Anterior cingulate cortex (tissue), 58 donors: ENCODE results near the gene RAC2.

Source experiments
- DNase-seq, 58 donors: peaks; one replicate each; lab custom pipeline; 2025; lab: John Stamatoyannopoulos, UW

Gene RAC2

GRCh38 chr22:37194750-37195149 is 49.3 kb downstream of the RAC2 start:
- no peak for DNase-seq

- DNase-seq, result peak in 2 of 58 donors; percentile 9 to 26
Measured at GRCh38 chr22:37193629-37194191, 50.4 kb downstream of the RAC2 start.

GRCh38 chr22:37192741-37193140 is 51.3 kb downstream of the RAC2 start:
- DNase-seq, result no peak

- no peak for DNase-seq
Measured at GRCh38 chr22:37192204-37192603, 51.9 kb downstream of the RAC2 start.

GRCh38 chr22:37190262-37190780 is 53.7 kb downstream of the RAC2 start:
- no peak for DNase-seq

- no peak for DNase-seq
Measured at GRCh38 chr22:37188901-37189466, 55.1 kb downstream of the RAC2 start.

GRCh38 chr22:37187891-37188761 is 55.9 kb downstream of the RAC2 start, which contains the start of gene C1QTNF6:
Gene C1QTNF6 (minus strand): TSS chr22:37188247. CDS start chr22:37188213, 34 bp downstream.
- DNase-seq, result no peak

GRCh38 chr22:37187552-37187890 is 56.5 kb downstream of the RAC2 start:
- DNase-seq, result no peak

GRCh38 chr22:37186997-37187522 is 57.0 kb downstream of the RAC2 start:
- DNase-seq, result no peak

- no peak for DNase-seq
Measured at GRCh38 chr22:37186228-37186996, 57.7 kb downstream of the RAC2 start.

GRCh38 chr22:37185646-37186227 is 58.3 kb downstream of the RAC2 start:
- no peak for DNase-seq

GRCh38 chr22:37184816-37185541 is 59.1 kb downstream of the RAC2 start:
- no peak for DNase-seq

- no peak for DNase-seq
Measured at GRCh38 chr22:37184380-37184755, 59.7 kb downstream of the RAC2 start.

- DNase-seq, result no peak
Measured at GRCh38 chr22:37183432-37184379, 60.4 kb downstream of the RAC2 start.

GRCh38 chr22:37182949-37183245 is 61.2 kb downstream of the RAC2 start:
- DNase-seq, result no peak

GRCh38 chr22:37182101-37182948 is 61.7 kb downstream of the RAC2 start:
- no peak for DNase-seq

GRCh38 chr22:37181681-37182080 is 62.4 kb downstream of the RAC2 start:
- DNase-seq, result no peak
